Activated naive CD4-positive, alpha-beta T cell treated with anti-CD3 and anti-CD28 coated beads, Interleukin-2, amount 50 U/mL, for 16 hours (primary cell): ENCODE measurements around the gene RCN1.
"Not testable (repeated sequence)": the region's sequence is repeated elsewhere in the genome, so short reads cannot be mapped to it uniquely, and the experiment has no call there.

Source experiments
- DNase-seq: peaks from one replicate; pipeline ENCODE4 v3.0.0-alpha.2; 2020

RCN1 gene

GRCh38 chr11:32080361-32080980, 10.4 kb upstream of the RCN1 start:
- DNase-seq: no peak

DNA sequence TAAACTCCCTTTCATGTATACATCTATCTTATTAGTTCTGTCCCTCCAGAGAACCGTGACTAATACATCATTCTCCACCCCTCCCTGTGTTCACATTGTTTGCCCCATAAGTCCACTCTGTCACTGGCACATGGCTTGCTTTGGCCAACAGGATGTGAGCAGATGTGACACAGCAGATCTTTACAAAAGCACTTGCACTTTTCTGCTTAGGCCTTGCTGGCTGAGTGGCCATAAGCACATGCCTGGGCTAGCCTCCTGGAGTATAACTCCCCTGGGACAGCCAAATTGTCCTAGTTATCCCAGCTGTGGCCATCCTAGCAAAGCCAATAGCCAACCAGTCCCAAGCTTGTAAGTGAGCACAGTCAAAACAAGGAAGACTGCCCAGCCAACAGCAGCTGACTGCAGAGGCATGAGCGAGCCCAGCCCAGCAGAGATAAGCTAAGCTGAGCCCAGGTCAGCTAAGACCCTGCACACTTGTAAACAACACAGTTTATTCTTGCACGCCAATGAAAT, 9.7 kb upstream of the RCN1 start:
- DNase-seq: no peak

GRCh38 chr11:32081901-32082300, 9.0 kb upstream of the RCN1 start:
- no peak for DNase-seq

DNA sequence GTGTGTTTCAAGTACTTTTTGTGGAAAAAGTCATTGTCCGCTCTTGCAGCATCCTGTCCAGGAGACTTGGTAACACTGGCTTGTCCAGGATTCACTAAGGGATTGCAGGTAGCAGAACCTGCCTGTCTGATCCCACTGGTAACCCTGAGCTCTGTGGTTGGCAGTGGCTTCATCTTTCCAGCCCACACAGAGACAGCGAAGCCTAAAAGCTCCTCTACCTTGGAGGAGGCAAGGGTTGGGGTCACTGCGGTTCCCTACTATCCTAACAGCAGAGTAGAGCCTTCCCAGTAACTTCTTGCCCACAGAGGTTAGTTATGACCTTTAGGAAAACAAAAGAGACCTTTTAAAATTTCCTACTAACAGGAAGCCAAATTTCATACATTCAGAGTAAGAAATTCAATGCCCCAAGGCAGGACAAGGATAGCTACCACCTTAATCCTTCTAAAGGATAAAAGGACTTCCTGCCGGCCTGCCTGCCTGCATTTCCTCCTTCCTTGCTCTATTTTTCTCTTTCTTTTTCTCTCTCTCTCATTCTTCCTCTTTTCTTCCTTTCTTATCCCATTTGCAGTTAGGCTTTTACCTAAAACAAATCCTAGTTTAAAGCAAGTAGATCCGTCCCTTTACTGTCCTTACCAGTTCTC, 8.4 kb upstream of the RCN1 start:
- DNase-seq: no peak

GRCh38 chr11:32087597-32087996, 3.3 kb upstream of the RCN1 start:
- no peak for DNase-seq

DNA sequence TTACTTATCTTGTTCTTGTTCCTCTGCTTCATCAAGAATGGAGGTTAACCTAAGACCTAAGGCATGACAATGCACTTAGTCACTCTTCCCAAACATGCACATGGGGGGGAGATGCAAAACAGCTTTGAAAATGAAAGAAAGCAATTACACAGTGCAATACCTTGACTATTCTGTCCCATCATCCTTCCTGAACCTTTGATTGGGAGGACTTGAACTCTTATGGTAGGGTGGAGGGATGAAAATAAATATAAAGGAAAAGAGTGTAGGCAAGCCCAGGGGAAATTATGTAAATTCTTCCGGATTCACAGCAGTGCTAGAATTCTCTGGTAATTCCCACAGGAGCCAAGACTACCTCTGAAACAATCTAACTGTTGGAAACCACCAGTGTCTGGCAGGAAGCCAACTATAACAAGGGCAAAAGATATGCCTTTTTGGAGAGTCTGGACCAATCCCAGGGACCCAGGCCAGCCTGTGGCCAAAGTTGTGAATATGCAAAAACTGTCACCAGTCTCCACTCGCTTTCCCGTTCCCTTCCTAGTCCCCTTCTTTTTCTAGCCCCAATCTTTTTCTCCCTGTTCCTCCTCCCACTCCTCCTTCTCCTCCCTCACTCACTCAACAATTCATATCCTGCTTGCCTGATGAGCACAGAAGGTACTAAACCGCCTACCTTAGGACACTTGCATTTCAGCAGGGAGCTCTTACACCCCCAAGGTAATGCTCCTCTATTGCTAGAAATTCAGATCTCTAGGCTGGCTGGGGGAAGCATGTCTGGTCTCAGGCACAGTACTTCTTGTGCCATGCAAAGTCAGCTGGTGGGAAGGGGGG, 2.5 kb upstream of the RCN1 start:
- peak; percentile 16 for DNase-seq

DNA sequence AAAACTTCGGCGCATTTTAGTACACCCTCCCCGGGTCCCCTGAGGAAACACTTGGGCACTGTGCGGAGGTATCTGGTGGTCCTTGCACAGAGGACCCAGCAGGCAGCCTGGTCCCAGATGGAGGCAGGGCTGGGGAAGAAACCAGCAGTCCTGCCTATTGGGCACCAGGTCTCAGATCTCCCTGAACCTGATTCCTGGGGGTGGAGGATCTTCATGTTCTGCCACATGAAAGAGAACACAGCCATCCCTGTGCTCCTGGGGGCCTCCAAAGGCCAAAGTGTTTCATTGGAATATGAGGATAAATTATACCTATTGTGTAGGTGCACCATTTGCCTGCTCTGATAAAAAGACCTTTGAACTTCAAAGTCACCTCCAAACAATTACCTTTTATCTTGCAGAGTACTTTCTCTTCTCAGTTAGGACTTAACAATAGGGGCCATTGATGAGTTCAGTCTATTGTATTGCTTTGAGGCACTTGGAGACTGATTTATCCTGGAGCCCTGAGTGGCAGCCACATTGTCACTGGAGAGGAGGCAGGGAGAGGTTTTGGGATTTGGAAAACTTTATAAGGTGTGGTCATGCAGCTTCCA, 1.8 kb downstream of the RCN1 start:
- DNase-seq: no peak

GRCh38 chr11:32094923-32095322, 4.0 kb downstream of the RCN1 start:
- no peak for DNase-seq

GRCh38 chr11:32098142-32098903, 7.4 kb downstream of the RCN1 start:
- DNase-seq: no peak

DNA sequence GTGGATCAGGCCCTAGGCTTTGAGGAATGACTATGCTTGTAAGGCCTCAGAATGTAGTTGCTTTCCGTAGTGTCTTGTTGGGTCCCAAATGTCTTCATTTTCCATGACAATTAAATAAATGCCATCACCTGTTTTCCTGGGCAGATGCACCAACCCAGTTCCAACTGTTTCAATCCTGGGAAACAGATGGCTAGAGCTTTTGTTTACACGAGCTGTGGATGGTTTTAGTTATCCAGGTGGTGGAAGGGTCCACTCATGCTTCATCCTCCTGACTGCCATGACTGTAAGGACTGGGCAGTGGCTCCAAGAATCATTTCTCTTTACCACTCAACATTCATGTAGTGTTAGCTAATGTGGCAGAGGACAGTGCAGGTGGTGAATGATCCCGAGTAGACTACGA, 8.6 kb downstream of the RCN1 start:
- no peak for DNase-seq

DNA sequence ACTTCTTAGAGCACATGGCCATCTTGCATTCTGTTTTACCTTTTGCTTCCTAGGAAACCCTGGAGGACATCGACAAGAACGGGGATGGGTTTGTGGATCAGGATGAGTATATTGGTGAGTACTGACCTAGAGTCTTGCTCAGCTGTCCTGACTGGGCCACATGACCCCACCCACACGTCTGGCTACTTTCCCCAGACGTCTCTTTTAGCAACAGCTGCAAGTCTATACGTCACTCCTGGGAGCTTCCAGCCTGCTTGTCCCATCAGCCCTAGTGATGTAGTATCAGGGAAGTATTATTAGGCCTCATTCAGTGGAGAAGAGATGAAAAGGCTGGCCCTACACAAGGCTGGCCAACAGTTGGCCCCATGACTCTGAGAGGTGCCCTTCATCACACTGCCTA, 9.6 kb downstream of the RCN1 start:
- no peak for DNase-seq

GRCh38 chr11:32101791-32102190, 10.9 kb downstream of the RCN1 start:
- DNase-seq: no peak

GRCh38 chr11:32103121-32103719, 12.3 kb downstream of the RCN1 start:
- DNase-seq: not testable (repeated sequence)

DNA sequence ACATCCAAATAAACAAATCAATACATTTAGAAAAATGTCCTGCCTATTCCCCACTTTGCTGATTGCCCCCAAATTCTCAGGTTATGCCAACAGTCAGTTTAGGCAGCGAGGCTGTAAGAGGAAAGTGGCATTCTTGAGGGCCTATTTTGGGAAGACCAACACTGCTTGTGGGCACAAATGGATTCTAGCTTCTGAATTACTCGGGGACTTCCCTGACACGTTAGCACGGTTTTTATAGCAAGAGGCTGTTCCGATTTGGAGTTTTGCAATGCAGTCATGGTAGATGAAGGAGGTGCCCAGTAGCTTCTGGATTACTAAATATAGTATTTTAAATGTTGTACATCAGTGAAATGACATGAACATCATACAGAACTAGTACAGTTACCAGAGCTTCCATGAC, 13.1 kb downstream of the RCN1 start:
- no peak for DNase-seq

- DNase-seq: no peak
Measured at GRCh38 chr11:32105871-32106560, 15.1 kb downstream of the RCN1 start.

- DNase-seq: no peak
Measured at GRCh38 chr11:32107647-32108046, 16.8 kb downstream of the RCN1 start.

DNA sequence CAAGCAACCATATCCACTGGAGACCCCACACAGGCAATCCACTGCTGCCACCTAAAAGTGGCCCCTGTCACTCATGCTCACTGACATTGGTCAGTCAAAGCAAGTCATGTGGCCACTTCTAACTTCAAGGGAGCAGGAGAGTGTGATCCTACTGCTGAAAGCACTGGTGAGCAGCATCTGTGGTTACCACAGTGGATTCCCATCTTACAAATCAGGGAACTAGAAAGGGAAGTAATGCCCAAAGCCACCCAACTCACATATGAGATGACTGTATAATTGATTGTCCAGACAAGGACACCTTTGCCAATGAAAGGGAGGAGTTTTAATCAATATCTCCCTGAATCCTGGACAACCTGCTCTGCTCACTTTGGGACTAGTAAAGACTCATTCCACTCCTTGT, 17.7 kb downstream of the RCN1 start:
- no peak for DNase-seq

- DNase-seq: no peak
Measured at GRCh38 chr11:32109138-32109537, 18.3 kb downstream of the RCN1 start.

DNA sequence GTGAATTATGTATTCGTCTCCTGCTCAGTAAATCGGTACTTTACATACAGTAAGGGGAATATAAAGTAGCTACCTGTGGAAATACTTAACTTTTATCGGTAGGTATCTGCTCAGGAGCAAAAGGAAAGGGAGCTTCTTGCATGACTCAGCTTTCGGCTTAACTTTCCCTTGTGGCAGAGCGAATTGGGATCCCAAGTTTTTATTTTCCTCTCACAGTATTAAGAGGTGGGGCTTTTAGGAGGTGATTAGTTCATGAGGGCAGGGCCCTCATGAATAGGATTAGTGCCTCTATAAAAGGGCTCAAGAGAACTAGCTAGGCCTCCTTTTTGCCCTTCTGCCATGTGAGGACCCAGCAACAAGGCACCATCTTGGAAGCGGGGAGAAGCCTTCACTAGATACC, 18.7 kb downstream of the RCN1 start:
- DNase-seq: no peak

DNA sequence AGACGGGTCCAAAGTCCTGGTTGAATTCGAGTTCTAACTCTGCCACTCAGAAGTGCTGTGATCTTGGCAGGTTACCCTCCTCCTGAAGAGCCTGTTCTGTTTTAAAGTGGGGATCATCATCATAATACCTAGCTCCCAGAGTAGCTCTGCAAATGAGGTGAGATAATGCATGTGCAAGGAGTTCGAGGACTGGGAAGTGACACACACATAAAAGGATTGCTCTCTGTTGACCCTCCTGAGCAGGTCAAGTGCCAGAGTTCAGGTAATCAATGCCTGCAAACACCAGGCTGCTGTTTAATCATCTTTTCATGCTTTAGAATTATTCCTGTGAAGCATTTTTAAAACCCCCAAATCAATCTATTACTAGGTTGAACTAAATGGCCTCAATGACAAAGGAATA, 19.9 kb downstream of the RCN1 start:
- no peak for DNase-seq

GRCh38 chr11:32113200-32113919, 22.5 kb downstream of the RCN1 start:
- no peak for DNase-seq
